SK-N-SH treated with all-trans-retinoic acid at 6 μM for 48 hours (cell line): ENCODE measurements around the gene LDB2.

Source experiments
- CSDC2 ChIP-seq: fragments of 250-450 bp; sonication (Bioruptor Pico); IDR thresholded peaks from 2 replicates; pipeline ENCODE4 v1.5.0; 2020; ENCODE audit warnings: mild to moderate bottlenecking, moderate library complexity
- ESRRG ChIP-seq: fragments of 250-450 bp; sonication (Bioruptor Pico); IDR thresholded peaks from 2 replicates; pipeline ENCODE4 v1.6.1; 2021; ENCODE audit warnings: mild to moderate bottlenecking
- GLIS3 ChIP-seq: fragments of 250-450 bp; sonication (Bioruptor Pico); IDR thresholded peaks from 2 replicates; pipeline ENCODE4 v1.5.0; 2020; ENCODE audit warnings: mild to moderate bottlenecking, moderate library complexity
- PATZ1 ChIP-seq: fragments of 250-450 bp; sonication (Bioruptor Pico); IDR thresholded peaks from 2 replicates; pipeline ENCODE4 v1.8.0; 2020; ENCODE audit warnings: mild to moderate bottlenecking, moderate library complexity, borderline replicate concordance
- RARB ChIP-seq: fragments of 250-450 bp; sonication (Bioruptor Pico); IDR thresholded peaks from 2 replicates; pipeline ENCODE4 v1.8.0; 2021; ENCODE audit warnings: mild to moderate bottlenecking, moderate library complexity
- SNAI2 ChIP-seq: fragments of 250-450 bp; sonication (Bioruptor Pico); IDR thresholded peaks from 2 replicates; pipeline ENCODE4 v1.5.0; 2020; ENCODE audit warnings: mild to moderate bottlenecking, moderate library complexity
- TF ChIP-seq, protein P1 (sequence below): fragments of 250-450 bp; sonication (Bioruptor Pico); IDR thresholded peaks from 2 replicates; pipeline ENCODE4 v1.5.1; 2021; ENCODE audit warnings: mild to moderate bottlenecking, moderate library complexity

DNA sequence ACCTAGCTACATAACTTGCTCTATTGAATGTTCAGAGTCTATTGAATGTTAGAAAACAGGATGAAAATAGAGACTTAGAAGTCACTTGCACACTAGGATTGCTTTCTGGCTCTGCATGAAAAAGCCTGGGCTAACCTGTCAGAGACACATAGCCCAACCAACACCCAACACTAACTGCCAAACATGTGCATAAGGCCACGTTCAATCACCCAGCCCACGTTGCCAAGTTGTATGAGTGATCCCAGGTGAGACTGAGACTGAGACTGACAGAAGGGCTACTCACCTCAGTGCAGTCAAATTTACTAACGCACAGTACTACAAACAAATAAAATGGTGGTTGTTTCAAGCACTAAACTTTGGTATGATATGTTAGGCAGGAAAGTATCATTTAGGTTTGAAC is 61.0 kb downstream of the LDB2 start:
- no peak for TF ChIP-seq GLIS3 (CRISPR knock-in tag)
- no peak for TF ChIP-seq PATZ1 (CRISPR knock-in tag)
- TF ChIP-seq CSDC2 (CRISPR knock-in tag): no peak
- no peak for TF ChIP-seq RARB (CRISPR knock-in tag)
- TF ChIP-seq, protein P1, sequence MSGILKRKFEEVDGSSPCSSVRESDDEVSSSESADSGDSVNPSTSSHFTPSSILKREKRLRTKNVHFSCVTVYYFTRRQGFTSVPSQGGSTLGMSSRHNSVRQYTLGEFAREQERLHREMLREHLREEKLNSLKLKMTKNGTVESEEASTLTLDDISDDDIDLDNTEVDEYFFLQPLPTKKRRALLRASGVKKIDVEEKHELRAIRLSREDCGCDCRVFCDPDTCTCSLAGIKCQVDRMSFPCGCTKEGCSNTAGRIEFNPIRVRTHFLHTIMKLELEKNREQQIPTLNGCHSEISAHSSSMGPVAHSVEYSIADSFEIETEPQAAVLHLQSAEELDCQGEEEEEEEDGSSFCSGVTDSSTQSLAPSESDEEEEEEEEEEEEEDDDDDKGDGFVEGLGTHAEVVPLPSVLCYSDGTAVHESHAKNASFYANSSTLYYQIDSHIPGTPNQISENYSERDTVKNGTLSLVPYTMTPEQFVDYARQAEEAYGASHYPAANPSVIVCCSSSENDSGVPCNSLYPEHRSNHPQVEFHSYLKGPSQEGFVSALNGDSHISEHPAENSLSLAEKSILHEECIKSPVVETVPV (CRISPR knock-in tag): no peak
- TF ChIP-seq SNAI2 (CRISPR knock-in tag): no peak
- no peak for TF ChIP-seq ESRRG (CRISPR knock-in tag)
